8988T (cell line): Measurements from ENCODE around the gene HTT.

Experiments
- DNase-seq: peaks from one replicate; pipeline ENCODE4 v3.0.0; 2011

Gene HTT

DNA sequence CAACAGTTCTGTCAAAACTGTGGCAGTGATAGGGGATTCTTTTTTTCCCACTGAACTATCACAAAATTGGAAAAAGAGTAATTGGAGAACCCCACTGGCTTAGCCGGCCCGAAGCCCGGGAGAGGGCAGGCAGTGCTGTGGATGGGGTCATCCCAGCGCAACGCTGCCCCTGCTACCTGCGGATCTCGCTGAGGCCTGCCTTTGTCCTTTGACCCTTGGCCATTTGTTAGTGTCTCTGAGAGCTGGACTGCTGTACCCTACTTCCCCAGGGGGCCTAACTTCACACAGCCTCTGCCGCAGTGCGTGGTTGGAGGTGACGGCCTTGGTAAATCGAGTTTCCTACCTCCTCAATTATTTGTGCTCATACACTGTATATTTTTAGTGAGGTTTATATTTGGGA is 131.5 kb downstream of the HTT start:
- no peak for DNase-seq

DNA sequence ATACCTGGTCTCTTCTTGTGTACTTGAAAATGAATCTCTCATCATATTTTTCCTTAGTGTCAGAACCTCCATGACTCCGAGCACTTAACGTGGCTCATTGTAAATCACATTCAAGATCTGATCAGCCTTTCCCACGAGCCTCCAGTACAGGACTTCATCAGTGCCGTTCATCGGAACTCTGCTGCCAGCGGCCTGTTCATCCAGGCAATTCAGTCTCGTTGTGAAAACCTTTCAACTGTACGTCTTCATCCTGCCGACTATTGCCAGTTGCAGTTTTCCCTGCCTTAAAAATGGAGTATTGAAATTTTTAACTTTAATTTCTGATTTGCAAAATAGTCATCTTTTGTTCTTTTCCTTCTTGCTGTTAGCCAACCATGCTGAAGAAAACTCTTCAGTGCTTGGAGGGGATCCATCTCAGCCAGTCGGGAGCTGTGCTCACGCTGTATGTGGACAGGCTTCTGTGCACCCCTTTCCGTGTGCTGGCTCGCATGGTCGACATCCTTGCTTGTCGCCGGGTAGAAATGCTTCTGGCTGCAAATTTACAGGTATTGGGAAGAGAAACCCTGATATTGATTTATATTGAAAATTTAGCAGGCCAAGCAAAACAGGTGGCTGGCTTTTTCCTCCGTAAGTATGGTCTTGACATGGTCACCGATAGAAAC is 132.1 kb downstream of the HTT start:
- DNase-seq, result no peak

DNA sequence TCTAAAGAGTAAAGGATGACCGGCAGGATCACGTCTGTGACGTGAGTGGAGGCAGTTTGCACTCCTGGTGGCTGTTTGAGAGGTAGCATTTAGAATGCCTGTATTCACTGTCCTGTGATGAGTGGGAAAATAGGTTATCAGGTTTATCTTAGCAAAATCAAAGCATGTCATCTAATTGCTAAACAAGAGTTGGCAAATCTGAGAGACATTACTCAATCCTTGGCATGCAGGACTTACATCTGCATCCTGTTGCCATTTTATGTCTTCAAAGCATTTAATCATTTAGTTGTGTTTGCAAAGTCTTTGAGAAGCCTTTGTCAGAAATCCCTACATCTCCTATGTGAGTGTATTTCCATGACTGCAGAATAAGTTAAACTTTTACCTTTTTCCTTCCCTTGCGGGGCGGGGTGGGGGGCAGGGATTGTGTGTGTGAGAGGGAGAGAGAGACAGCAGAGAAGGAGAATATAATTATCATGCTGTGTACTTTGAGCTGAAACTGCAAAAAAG is 133.1 kb downstream of the HTT start:
- no peak for DNase-seq

DNA sequence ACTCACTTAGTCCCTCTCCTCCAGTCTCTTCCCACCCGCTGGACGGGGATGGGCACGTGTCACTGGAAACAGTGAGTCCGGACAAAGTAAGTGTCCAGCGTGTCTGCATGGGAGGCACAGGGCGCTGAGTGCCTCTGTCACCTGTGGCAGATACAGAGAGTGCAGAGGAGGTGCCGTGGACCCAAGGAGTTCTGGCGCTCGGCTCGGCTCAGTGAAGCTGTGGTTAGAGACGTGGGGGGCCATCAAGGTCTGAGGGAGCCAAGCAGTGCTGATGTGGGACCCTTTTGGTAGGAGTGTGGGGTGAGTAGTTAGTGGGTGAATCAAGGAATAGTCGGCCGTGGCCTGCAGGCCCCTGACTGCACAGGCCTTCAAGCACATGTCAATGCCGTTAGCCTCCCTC is 134.3 kb downstream of the HTT start:
- no peak for DNase-seq

DNA sequence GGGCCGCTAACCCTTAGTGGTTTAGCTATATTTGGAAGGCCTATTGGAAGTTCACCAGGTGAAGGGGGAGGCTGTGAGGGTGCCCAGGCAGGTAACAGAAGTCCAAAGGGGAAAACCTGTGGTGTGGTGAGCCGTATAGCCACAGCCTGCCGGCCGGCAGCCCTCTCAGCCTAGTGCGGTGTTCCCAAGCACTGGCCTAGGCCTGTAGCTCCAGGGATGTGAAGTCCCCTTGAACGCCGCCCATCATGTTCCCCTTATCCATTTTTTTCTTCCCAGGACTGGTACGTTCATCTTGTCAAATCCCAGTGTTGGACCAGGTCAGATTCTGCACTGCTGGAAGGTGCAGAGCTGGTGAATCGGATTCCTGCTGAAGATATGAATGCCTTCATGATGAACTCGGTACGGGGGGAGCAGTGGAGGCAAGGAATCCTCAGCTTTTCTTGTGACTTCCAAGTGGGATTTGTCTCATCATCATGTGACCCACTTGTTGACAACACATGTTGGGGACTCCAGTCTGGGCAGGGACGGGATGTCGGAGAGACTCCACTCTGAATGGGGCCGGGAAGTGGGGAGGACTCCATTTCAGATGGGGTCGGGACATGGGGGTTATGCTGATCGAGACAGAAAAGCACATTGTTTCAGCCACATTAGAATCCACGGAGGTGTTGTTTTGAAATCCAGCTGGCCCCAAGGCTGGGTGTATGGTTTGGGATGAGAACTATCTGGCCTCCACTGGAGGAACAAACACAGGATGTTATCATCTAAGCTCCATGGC is 135.3 kb downstream of the HTT start:
- no peak for DNase-seq

DNA sequence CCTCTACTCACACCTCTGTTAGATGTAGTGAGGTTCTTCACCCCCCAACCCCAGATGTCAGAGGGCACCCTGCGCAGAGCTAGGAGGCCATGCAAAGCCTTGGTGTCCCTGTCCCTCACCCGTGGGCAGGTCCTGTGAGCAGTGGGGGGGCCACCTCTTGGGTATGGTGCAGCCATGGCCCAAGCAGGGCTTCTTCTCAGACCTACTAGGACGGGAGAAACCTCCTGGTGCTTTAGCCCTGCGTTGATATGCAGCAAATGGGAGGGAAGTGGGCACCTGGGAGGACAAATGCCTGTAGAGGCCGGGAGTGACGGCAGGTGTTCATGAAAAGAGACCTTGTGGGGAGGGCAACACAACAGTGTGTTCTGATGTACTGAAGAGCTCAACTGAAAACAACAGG is 136.0 kb downstream of the HTT start:
- no peak for DNase-seq

DNA sequence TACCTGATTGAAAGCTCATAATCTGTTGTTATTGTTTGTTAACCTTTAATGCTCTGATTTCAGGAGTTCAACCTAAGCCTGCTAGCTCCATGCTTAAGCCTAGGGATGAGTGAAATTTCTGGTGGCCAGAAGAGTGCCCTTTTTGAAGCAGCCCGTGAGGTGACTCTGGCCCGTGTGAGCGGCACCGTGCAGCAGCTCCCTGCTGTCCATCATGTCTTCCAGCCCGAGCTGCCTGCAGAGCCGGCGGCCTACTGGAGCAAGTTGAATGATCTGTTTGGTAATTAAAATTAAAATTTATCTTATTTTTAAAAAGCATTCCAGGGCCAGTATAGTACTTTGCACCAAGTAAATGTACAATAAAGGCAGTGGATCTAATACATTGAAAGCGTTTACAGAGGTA is 137.4 kb downstream of the HTT start:
- no peak for DNase-seq

DNA sequence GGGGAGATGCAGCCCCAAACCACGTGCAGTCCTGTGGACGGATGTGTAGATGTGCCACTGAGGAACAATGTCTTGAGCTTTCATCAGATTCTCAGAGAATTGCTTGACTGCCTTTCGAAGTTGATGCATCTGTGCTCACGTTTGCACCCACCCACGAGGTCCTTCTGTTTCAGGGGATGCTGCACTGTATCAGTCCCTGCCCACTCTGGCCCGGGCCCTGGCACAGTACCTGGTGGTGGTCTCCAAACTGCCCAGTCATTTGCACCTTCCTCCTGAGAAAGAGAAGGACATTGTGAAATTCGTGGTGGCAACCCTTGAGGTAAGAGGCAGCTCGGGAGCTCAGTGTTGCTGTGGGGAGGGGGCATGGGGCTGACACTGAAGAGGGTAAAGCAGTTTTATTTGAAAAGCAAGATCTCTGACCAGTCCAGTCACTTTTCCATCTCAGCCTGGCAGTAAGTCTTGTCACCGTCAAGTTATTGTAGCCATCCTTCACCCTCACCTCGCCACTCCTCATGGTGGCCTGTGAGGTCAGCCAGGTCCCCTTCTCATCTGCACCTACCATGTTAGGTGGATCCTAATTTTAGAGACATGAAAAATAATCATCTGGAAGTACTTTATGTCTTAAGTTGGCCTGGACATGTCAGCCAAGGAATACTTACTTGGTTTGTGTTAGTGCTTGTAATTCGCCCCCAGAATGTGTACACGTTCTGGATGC is 138.1 kb downstream of the HTT start:
- no peak for DNase-seq

GRCh38 chr4:3213106-3213425 is 138.6 kb downstream of the HTT start:
- DNase-seq, result no peak

DNA sequence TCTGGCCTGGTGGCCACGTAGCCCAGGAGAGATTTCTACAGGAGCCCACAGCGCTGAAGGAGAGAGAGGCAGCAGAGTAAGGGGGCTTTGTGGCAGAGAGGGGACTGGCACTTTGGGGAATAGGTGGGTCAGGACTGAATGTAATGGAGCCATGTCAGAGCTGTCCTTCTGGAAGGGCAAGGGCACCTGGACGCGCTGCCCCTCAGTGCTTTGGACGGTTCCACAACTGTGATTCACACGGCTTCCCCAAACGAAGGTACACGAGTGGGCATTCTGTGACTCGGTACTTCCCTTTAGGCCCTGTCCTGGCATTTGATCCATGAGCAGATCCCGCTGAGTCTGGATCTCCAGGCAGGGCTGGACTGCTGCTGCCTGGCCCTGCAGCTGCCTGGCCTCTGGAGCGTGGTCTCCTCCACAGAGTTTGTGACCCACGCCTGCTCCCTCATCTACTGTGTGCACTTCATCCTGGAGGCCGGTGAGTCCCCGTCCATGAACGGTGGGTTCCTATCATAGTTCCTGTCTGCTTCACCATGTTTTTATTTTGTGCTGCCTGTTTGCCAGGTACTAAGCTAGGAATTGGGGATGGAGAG is 139.3 kb downstream of the HTT start:
- DNase-seq, result no peak

DNA sequence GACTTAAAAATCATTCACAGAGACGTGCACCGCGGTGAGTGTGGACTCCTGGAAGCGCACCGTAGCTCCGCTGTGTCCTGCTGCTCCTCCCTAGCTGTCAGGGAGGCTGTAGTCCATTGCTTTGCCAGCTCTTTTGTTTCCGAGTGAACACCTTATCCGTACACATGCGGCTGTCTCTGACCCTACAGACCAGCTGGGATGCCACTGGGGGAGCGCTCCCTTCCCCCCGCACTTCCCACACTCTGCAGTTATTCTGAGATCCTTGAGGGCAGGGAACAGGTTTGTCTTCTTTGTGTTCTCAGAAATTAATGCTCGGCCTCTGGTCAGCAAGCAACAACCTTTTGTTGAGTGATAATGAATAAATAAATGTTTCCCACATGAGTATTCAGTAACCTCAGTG is 140.8 kb downstream of the HTT start:
- DNase-seq, result no peak

GRCh38 chr4:3215733-3216132 is 141.3 kb downstream of the HTT start:
- DNase-seq, result no peak

- no peak for DNase-seq
Observed at GRCh38 chr4:3217266-3217665, 142.8 kb downstream of the HTT start.

DNA sequence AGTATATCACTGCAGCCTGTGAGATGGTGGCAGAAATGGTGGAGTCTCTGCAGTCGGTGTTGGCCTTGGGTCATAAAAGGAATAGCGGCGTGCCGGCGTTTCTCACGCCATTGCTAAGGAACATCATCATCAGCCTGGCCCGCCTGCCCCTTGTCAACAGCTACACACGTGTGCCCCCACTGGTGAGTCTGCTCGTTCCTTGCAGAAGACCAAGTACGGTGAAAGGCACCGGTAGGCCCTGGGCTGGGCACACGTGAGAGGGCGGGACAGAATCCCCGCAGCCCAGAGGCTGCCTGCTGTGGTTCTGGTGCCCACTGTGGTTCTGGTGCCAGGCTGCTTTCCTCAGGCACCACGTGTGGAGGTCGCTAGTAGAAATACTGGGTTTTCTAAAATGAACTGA is 143.3 kb downstream of the HTT start:
- no peak for DNase-seq

- DNase-seq, result no peak
Observed at GRCh38 chr4:3218824-3219760, 144.6 kb downstream of the HTT start.

- no peak for DNase-seq
Observed at GRCh38 chr4:3219761-3220475, 145.4 kb downstream of the HTT start.

DNA sequence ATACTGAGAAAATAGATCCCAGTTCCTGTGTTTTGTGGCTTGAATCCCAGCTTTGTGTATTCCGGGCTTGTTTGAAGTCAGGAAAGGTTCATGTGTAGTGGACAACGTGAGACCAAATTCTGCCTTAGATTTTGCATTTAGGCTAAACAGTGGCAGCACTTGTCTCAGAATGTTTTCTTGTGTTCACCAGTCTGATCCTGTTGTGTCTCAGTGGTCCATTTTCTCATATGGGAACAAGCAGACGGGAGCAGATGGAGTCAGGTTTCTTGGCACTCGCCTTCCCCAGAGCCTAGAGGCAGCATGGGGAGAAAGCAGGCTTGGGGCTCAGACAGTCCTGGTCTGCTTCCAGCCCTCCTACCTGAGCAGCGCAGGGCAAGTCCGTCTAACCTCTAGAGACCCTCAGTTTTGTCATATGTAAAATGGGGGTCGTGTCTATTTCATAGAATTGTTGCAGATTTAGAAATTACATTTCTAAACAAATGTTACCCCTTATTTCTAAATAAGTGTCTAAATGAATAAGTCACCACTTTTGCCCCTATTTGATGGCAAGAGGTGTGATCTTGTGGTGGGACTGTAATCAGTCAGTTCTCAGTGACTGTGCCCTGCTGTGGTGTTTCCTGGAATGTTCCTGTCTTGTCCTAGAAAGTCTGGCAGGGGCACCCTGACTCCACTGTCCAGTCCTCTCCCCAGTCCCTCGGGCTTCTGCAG is 146.1 kb downstream of the HTT start:
- DNase-seq, result no peak

- DNase-seq, result no peak
Observed at GRCh38 chr4:3221184-3221494, 146.7 kb downstream of the HTT start.

GRCh38 chr4:3221996-3222395 is 147.5 kb downstream of the HTT start:
- DNase-seq, result no peak

DNA sequence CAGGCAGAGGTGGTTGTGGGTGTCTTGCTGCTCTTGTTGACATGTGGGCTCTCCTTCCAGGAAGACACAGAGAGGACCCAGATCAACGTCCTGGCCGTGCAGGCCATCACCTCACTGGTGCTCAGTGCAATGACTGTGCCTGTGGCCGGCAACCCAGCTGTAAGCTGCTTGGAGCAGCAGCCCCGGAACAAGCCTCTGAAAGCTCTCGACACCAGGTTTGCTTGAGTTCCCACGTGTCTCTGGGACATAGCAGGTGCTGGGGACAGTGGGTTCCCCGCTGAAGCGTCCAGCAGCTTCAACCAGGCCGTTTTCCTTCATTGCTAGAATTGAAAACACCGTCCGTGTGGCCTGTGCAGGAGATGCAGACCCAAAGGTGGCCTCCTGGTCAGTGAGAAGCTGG is 148.9 kb downstream of the HTT start:
- no peak for DNase-seq
